OCI-LY3 (cell line): ENCODE data around the gene HNRNPF.

Experiments used
- EZH2phosphoT487 ChIP-seq: fragments of 200-600 bp; shearing (Covaris generic); IDR thresholded peaks from 2 replicates; pipeline ENCODE4 v1.6.1; 2018; ENCODE audit warnings: antibody characterized with exemption, mixed run types, low read depth
- TF ChIP-seq, protein P1 (sequence below): fragments of 200-600, 300-600 bp; sonication (generic); IDR thresholded peaks from 2 replicates; pipeline ENCODE4 v1.5.1; 2014; ENCODE audit warnings: antibody characterized with exemption, low read length, low read depth

DNA sequence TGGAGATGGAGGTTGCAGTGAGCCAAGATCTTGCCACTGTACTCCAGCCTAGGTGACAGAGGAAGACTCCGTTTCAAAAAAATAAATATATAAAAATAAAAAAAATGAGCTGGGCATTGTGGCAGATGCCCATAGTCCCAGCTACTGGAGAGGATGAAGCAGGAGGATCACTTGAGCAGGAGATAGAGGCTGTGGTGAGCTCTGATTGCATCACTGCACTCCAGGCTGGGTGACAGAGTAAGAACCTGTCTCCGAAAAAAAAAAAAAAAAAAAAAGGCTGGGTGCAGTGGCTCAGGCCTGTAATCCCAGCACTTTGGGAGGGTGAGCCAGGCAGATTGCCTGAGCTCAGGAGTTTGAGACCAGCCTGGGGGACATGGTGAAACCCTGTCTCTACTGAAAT is 39.8 kb upstream of the HNRNPF start:
- TF ChIP-seq, protein P1, sequence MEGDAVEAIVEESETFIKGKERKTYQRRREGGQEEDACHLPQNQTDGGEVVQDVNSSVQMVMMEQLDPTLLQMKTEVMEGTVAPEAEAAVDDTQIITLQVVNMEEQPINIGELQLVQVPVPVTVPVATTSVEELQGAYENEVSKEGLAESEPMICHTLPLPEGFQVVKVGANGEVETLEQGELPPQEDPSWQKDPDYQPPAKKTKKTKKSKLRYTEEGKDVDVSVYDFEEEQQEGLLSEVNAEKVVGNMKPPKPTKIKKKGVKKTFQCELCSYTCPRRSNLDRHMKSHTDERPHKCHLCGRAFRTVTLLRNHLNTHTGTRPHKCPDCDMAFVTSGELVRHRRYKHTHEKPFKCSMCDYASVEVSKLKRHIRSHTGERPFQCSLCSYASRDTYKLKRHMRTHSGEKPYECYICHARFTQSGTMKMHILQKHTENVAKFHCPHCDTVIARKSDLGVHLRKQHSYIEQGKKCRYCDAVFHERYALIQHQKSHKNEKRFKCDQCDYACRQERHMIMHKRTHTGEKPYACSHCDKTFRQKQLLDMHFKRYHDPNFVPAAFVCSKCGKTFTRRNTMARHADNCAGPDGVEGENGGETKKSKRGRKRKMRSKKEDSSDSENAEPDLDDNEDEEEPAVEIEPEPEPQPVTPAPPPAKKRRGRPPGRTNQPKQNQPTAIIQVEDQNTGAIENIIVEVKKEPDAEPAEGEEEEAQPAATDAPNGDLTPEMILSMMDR = no peak
- TF ChIP-seq EZH2phosphoT487 = no peak
